Fibroblast of mammary gland (primary cell): Measurements from ENCODE around the gene RAB21.
A peak's percentile ranks its signal among the peaks of the same experiment; 100 is the strongest.

Experiments
- DNase-seq: peaks from one replicate; pipeline ENCODE4 v3.0.0-alpha.2; 2010; ENCODE audit warnings: low read depth
- H3K4me3 ChIP-seq: 2 replicates; pipeline ENCODE4 v1.5.1; 2011; ENCODE audit warnings: low read depth, mild to moderate bottlenecking, low read length, moderate library complexity; ENCODE audit not compliant: control insufficient read depth
- CTCF ChIP-seq: conservative IDR thresholded peaks from 2 replicates; pipeline ENCODE4 v1.5.1; 2011; ENCODE audit warnings: low read depth, low read length, inconsistent platforms; ENCODE audit not compliant: control insufficient read depth, insufficient read depth

Gene RAB21

GRCh38 chr12:71732357-71732712 lies 22.3 kb upstream of the RAB21 start:
- TF ChIP-seq CTCF, result no peak
- DNase-seq, result no peak
- no peak overlapping the region for H3K4me3 ChIP-seq

- no peak overlapping the region for H3K4me3 ChIP-seq
- DNase-seq, result no peak
- TF ChIP-seq CTCF, result no peak
Observed at GRCh38 chr12:71737197-71737596, 17.5 kb upstream of the RAB21 start.

GRCh38 chr12:71742998-71743397 lies 11.7 kb upstream of the RAB21 start:
- H3K4me3 ChIP-seq, result no peak overlapping the region
- TF ChIP-seq CTCF, result no peak
- DNase-seq, result no peak

- no peak overlapping the region for H3K4me3 ChIP-seq
- no peak for DNase-seq
- TF ChIP-seq CTCF, result no peak
Observed at GRCh38 chr12:71744522-71745300, 10.0 kb upstream of the RAB21 start.

- peak; percentile 69 for TF ChIP-seq CTCF
- peak; percentile 75 for DNase-seq
- no peak overlapping the region for H3K4me3 ChIP-seq
Observed at GRCh38 chr12:71746974-71747611, 7.6 kb upstream of the RAB21 start.

- TF ChIP-seq CTCF, result no peak
- no peak overlapping the region for H3K4me3 ChIP-seq
- no peak for DNase-seq
Observed at GRCh38 chr12:71748081-71748850, 6.4 kb upstream of the RAB21 start.
